Pancreas (tissue), 10 donors: ENCODE results near the gene MSRB3. TPM values are rescaled to one million over a fixed set of nuclear protein-coding genes. Genes with fewer than 3 reads are reported as not detected.

Experiments
- ATAC-seq, 4 donors: fragments of 200-7000 bp; cut with Tn5 transposase; one replicate each; pipeline versions ENCODE4 v1.8.0 to v1.9.1; 2020; ENCODE audit warnings: mild to moderate bottlenecking in 4 of 4, moderate library complexity in 4 of 4
- DNase-seq, 6 donors: peaks; one replicate each; pipeline ENCODE4 v3.0.0-alpha.2; 2020
- FAIRE-seq: peaks from 2 replicates; lab custom pipeline; 2012; peaks lifted over from hg19 to GRCh38; lab: Jason Lieb, UNC
- H3K27ac ChIP-seq, 4 donors: fragments of 200-600 bp; sonication (generic); 1 replicate in 3 of 4; 2 replicates in 1 of 4; pipeline versions ENCODE4 v1.5.0 to v1.8.0; 2020
- H3K27me3 ChIP-seq, 4 donors: fragments of 200-600 bp; one replicate each; pipeline ENCODE4 v1.8.0; 2021
- H3K36me3 ChIP-seq, 3 donors: fragments of 200-600 bp; sonication (generic) in 1 of 3; one replicate each; pipeline versions ENCODE4 v1.5.0 to v1.8.0; 2020 to 2021
- H3K4me1 ChIP-seq, 3 donors: fragments of 200-600 bp; one replicate each; pipeline ENCODE4 v1.8.0; 2021
- H3K4me3 ChIP-seq, 4 donors: fragments of 200-600 bp; sonication (generic) in 2 of 4; one replicate each; pipeline versions ENCODE4 v1.5.0 to v1.8.0; 2020 to 2021
- H3K9me3 ChIP-seq, 4 donors: fragments of 200-600 bp; one replicate each; pipeline ENCODE4 v1.8.0; 2021
- CTCF ChIP-seq, 4 donors: fragments of 200-600 bp; sonication (generic) in 3 of 4; IDR thresholded peaks; one replicate each; pipeline versions ENCODE4 v1.5.0 to v1.8.0; 2021; ENCODE audit warnings: antibody characterized with exemption in 4 of 4
- WGBS, 2 donors: extraction: QIAGEN DNeasy Blood & Tissue Kit; methylation state at CpG; one replicate each; pipeline ENCODE4 v1.1.7; 2013; 5-methylcytosine and 5-hydroxymethylcytosine counted together
- intact Hi-C, 3 donors: fragments of 100-400 bp; cut with DNase I; formaldehyde crosslinking; loops; one replicate each; pipeline versions ENCODE4 v1.11.1 to v1.14.2; 2022
- polyA plus RNA-seq, 2 donors: library from polyadenylated mRNA; stranded (reverse); fragments of 200-250 nt; gene quantifications; one replicate each; pipeline ENCODE4 v1.2.3, GENCODE V29; 2013
- total RNA-seq, 6 donors: library from RNA; stranded (reverse); fragmentation: NEBNext Ultra II Directional in 4 of 6; extraction: Animal tissue kit (Norgen Biotek cat#: 25700) in 4 of 6; gene quantifications; one replicate each; pipeline versions ENCODE4 v1.2.1 to v1.2.4, GENCODE V29; 2021 to 2023
- donor health status: healthy with polysubstance abuse.
- donor health status: DM: no; HTN: no; CAD: no; lungs with moderate emphysema.
- donor health status: DM: no; HTN: no; CAD: no.
- donor health status: control.
- donor health status: control.
- donor health status: Bipolar disorder and iron deficiency.
- donor health status: DM: yes; HTN: yes; CAD: no.
- donor health status: DM: no; HTN: no; CAD: no.
- donor health status: DM: no; HTN: no; CAD: no.
- donor health status: DM: yes; HTN: yes; CAD: no.

MSRB3 gene
- total and polyA plus RNA-seq, 8 donors = 3.2 to 11.8 (median 3.9) TPM

- no peak for FAIRE-seq
- intact Hi-C loops = no loop called here
Observed at GRCh38 chr12:65238609-65239008, 39.9 kb upstream of the MSRB3 start.

GRCh38 chr12:65248656-65249633 is 29.5 kb upstream of the MSRB3 start:
- H3K27ac ChIP-seq = no peak overlapping the region
- no peaks in the 10 kb centered on the region for H3K4me1 ChIP-seq
- DNase-seq (no peak), ATAC-seq (no peak), FAIRE-seq (no peak)
- intact Hi-C loops = no loop called here
- no peaks in the 10 kb centered on the region for H3K9me3 ChIP-seq
- 94 to 95% methylated on average over 2 of the region's 2 CpGs for WGBS, 2 donors
- TF ChIP-seq CTCF (IDR thresholded peaks at IDR 0.05) = no peak
- H3K36me3 ChIP-seq = peaks cover 0 to 5% (median under 1%) of the 10 kb centered on the region in 3 donors
- H3K27me3 ChIP-seq = no peaks in the 10 kb centered on the region
- H3K4me3 ChIP-seq = no peak overlapping the region

More at GRCh38 chr12:65238609-65239008, 39.9 kb upstream of the MSRB3 start:
- ATAC-seq = no peak
- TF ChIP-seq CTCF (IDR thresholded peaks at IDR 0.05) = no peak
- H3K4me3 ChIP-seq = no peak overlapping the region
- peaks cover 0 to 16% (median 5%) of the 10 kb centered on the region in 3 donors for H3K36me3 ChIP-seq
- no peak for DNase-seq
- no peak overlapping the region for H3K27ac ChIP-seq
- H3K9me3 ChIP-seq = no peaks in the 10 kb centered on the region
- no peaks in the 10 kb centered on the region for H3K27me3 ChIP-seq
- WGBS, 2 donors = 81 to 83% methylated on average over 3 of the region's 3 CpGs
- H3K4me1 ChIP-seq = no peaks in the 10 kb centered on the region

- FAIRE-seq (no peak), ATAC-seq (no peak), DNase-seq (no peak)
- H3K36me3 ChIP-seq = no peaks in the 10 kb centered on the region
- no peak overlapping the region for H3K27ac ChIP-seq
- WGBS, 2 donors = 77 to 81% methylated on average over 1 of the region's 1 CpG
- H3K4me3 ChIP-seq = no peak overlapping the region
- no peaks in the 10 kb centered on the region for H3K9me3 ChIP-seq
- H3K4me1 ChIP-seq = no peaks in the 10 kb centered on the region
- no peak for TF ChIP-seq CTCF (IDR thresholded peaks at IDR 0.05)
- H3K27me3 ChIP-seq = no peaks in the 10 kb centered on the region
- intact Hi-C loops = no loop called here
Observed at GRCh38 chr12:65252515-65252914, 26.0 kb upstream of the MSRB3 start.

- H3K4me1 ChIP-seq = no peaks in the 10 kb centered on the region
- ATAC-seq = no peak
- H3K27ac ChIP-seq = no peak overlapping the region
- DNase-seq = no peak
- no peak for TF ChIP-seq CTCF (IDR thresholded peaks at IDR 0.05)
- no peak for FAIRE-seq
- H3K36me3 ChIP-seq = no peaks in the 10 kb centered on the region
- intact Hi-C loops = no loop called here
- H3K27me3 ChIP-seq = no peaks in the 10 kb centered on the region
- no peak overlapping the region for H3K4me3 ChIP-seq
- no peaks in the 10 kb centered on the region for H3K9me3 ChIP-seq
Observed at GRCh38 chr12:65257986-65258385, 20.5 kb upstream of the MSRB3 start.

GRCh38 chr12:65259501-65259900 is 19.0 kb upstream of the MSRB3 start:
- H3K27ac ChIP-seq = no peak overlapping the region
- FAIRE-seq (no peak), ATAC-seq (no peak), DNase-seq (no peak)
- no peaks in the 10 kb centered on the region for H3K27me3 ChIP-seq
- H3K9me3 ChIP-seq = no peaks in the 10 kb centered on the region
- H3K4me3 ChIP-seq = no peak overlapping the region
- no peaks in the 10 kb centered on the region for H3K4me1 ChIP-seq
- no peaks in the 10 kb centered on the region for H3K36me3 ChIP-seq
- no peak for TF ChIP-seq CTCF (IDR thresholded peaks at IDR 0.05)
- intact Hi-C loops = no loop called here
